ENCODE results near the gene EIF4A3. TPM values are rescaled to one million over a fixed set of nuclear protein-coding genes. Genes with fewer than 3 reads are reported as not detected.
"Not testable (repeated sequence)": the region's sequence is repeated elsewhere in the genome, so short reads cannot be mapped to it uniquely, and the experiment has no call there.

The EIF4A3 gene
- polyA plus RNA-seq, 5 donors, result 73.6 to 95.6 (median 82.0) TPM

DNA sequence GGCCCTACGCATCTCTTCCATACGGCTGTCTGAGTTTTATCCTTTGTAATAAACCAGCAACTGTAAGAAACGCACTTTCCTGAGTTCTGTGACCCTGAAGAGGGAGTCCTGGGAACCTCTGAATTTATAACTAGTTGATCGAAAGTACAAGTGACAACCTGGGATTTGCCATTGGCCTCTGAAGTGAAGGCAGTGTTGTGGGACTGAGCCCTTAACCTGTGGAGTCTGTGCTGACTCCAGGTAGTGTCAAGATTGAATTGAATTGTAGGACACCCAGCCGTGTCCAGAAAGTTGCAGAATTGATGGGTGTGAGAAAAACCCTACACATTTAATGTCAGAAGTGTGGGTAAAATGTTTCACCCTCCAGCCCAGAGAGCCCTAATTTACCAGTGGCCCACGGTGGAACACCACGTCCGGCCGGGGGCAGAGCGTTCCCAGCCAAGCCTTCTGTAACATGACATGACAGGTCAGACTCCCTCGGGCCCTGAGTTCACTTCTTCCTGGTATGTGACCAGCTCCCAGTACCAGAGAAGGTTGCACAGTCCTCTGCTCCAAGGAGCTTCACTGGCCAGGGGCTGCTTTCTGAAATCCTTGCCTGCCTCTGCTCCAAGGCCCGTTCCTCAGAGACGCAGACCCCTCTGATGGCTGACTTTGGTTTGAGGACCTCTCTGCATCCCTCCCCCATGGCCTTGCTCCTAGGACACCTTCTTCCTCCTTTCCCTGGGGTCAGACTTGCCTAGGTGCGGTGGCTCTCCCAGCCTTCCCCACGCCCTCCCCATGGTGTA, 44.1 kb downstream of the EIF4A3 start:
- no peak for DNase-seq

GRCh38 chr17:80101946-80102663, 44.8 kb downstream of the EIF4A3 start:
- DNase-seq, result no peak

DNA sequence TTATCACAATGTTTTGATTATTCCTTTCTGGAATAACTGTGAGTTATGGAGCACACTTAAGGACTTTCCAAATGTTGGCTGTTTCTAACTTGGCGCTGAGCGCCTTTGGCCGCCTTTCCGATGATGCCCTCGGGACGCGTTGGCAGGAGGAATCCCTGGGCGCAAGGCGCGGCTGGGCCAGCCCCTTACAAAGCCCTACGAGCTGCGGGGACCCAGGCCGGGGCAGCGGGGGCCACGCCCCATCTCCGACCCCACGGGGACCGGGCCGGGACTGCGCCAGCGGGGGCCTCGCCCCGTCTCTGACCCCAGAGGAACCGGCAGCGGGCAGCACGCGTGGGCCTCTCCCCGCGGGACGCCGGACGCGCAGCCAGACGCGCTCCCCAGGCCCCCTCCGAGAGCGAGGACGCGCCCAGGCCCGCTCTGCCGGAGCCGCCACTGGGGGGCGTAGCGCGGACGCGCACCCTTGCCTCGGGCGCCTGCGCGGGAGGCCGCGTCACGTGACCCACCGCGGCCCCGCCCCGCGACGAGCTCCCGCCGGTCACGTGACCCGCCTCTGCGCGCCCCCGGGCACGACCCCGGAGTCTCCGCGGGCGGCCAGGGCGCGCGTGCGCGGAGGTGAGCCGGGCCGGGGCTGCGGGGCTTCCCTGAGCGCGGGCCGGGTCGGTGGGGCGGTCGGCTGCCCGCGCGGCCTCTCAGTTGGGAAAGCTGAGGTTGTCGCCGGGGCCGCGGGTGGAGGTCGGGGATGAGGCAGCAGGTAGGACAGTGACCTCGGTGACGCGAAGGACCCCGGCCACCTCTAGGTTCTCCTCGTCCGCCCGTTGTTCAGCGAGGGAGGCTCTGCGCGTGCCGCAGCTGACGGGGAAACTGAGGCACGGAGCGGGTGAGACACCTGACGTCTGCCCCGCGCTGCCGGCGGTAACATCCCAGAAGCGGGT, 45.6 kb downstream of the EIF4A3 start, which contains the start of gene GAA:
Gene GAA (plus strand): TSS at position 571 of the 935 bp plus-strand sequence. CDS start 3,006 bp downstream, outside the sequence.
- peak; percentile 89 to 91 for DNase-seq

DNA sequence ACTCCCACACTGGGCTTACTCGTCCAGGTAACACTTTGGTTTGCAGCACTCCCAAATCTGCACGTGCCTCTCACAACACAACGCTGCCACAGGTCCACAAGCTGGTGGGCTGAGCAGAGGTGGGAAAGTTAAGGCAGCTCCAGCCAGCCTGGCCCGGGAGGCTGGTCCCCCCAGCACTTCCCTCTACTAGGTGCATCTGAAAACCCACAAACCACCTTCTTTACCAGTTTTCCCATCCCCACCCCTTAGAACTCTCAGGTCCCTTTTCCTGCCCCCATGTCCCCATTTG, 46.9 kb downstream of the EIF4A3 start:
- no peak for DNase-seq

GRCh38 chr17:80099291-80100034, 47.5 kb downstream of the EIF4A3 start:
- no peak for DNase-seq

DNA sequence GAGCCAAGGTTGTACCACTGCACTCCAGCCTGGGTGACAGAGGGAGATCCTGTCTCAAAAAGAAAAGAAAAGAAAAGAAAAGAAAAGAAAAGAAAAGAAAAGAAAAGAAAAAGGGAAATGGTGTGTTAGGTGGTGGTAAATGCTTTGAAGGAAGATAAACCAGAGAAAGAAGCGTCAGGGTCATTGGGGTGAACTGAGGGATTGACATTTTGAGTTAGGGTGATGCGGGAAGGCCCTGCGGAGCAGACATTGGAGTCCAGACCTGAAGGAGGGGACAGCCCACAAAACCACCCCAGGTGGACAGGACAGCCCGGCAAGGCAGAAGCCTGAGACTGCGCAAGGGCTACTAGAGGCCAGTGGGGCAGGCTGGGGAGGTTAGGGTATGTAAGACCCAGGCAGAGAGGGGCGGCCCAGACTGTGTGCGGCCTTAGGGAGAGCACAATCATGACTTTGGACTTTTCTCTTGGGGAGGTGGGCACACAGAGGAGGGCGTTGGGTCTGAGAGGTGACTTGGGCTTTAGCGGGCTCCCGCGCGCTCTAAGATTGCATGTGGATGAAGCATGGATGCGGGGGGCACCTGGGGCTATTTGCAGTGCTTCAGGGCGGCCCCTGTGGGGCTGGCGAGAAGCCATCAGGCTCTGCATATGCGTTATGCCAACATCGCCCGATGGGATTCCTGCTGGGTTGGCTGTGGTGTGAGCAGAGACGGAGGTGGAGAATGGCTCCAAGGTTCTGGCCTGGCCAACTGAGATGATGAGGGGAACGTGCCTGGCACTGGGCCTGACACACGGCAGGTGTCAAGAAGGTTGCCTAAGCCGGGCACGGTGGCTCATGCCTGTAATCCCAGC, 48.9 kb downstream of the EIF4A3 start:
- DNase-seq, result no peak

- DNase-seq, result no peak
Observed at GRCh38 chr17:80097127-80097621, 49.8 kb downstream of the EIF4A3 start.

- DNase-seq, result no peak
Observed at GRCh38 chr17:80096561-80097021, 50.3 kb downstream of the EIF4A3 start.

DNA sequence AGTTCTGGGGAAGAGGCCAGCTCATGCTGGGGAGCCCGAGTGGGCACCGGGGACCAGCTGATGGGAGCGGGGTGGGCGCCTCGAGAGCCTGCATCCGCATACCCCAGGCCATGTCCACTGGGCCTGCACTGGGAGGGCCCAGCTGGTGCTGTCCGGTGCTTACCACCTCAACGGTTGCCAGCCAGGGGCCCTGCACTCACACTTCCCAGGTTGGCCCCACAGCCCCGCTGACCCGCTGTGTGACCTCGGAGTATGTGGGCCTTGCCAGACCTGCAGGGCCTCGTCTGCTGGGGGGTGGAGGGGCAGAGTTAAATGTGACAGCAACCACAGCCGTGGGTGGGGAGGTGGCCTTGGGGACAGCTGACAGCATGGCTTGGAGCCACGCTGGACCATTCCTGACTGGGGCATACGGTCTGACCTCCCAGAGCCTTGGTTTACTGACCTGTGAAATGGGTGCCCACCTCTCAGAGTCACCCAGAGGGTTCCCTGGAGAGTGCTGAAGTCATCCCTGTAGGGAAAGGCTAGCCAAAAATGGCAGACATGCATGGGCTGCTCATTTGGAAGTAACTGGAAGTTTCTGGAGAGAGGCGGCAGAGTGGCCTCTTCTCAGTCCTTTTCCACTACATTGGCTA, 51.0 kb downstream of the EIF4A3 start:
- DNase-seq, result no peak

DNA sequence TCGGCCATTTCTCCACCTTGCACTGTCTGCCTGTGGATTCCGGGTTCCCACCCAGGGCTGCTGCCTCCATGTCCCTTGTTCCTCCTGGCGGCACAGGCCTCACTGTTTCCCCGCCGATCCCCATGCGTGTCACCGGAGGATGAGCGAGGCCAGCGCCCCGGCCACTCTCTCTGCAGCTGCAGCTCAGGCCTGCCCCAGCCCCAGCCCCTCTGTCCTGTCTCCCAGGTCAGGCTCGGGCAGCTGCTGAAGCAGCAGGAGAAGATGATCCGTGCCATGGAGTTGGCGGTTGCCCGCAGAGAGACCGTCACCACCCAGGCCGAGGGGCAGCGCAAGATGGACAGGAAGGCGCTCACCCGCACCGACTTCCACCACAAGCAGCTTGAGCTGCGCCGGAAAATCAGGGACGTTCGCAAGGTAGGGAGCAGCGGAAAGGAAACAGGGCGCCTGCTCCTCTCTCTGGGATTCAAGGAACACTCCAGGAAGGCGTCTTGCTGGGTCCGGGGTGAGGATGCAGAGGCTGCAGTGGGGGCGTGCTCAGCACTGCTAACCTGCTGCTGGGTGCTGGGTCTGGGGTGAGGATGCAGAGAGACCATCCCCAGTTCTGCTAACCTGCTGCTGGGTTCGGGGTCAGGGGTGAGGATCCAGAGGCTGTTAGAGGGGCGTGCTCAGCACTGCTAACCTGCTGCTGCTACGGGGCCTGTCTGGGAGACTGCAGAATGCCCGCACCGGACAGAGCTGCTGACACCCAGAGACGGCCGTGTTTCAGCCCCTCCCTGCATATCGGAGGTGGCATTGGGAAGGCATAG, 51.7 kb downstream of the EIF4A3 start:
- DNase-seq, result no peak

- DNase-seq, result no peak
Observed at GRCh38 chr17:80092959-80093358, 54.0 kb downstream of the EIF4A3 start.

- no peak for DNase-seq
Observed at GRCh38 chr17:80091376-80091775, 55.6 kb downstream of the EIF4A3 start.

DNA sequence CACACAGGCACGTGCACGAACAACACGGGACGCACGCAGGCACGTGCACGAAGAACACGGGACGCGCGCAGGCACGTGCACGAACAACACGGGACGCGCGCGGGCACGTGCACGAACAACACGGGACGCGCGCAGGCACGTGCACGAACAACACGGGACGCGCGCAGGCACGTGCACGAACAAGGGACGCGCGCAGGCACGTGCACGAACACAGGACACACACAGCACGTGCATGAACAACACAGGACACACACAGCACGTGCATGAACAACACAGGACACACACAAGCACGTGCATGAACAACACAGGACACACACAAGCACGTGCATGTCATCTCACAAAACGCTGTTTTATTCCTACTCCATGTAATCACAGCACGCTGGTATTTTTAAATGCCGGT, 56.8 kb downstream of the EIF4A3 start:
- DNase-seq, result not testable (repeated sequence)

DNA sequence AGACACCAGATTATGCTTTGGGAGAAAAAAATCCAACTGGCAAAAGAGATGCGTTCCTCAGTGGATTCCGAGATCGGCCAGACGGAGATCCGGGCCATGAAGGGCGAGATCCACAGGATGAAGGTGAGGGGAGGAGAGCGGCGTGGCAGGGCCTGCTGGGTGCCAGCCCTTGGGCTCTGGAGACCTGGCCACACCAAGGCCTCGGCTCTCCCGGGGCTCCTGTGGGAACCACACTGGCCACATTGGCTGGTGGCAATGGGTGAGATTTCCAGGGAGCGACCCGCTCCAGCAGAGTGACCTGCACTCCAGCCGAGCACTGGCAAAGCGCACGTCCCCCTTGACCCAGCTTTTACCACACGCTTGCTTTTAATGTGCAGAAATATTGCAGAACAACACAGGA, 57.2 kb downstream of the EIF4A3 start:
- DNase-seq, result no peak

DNA sequence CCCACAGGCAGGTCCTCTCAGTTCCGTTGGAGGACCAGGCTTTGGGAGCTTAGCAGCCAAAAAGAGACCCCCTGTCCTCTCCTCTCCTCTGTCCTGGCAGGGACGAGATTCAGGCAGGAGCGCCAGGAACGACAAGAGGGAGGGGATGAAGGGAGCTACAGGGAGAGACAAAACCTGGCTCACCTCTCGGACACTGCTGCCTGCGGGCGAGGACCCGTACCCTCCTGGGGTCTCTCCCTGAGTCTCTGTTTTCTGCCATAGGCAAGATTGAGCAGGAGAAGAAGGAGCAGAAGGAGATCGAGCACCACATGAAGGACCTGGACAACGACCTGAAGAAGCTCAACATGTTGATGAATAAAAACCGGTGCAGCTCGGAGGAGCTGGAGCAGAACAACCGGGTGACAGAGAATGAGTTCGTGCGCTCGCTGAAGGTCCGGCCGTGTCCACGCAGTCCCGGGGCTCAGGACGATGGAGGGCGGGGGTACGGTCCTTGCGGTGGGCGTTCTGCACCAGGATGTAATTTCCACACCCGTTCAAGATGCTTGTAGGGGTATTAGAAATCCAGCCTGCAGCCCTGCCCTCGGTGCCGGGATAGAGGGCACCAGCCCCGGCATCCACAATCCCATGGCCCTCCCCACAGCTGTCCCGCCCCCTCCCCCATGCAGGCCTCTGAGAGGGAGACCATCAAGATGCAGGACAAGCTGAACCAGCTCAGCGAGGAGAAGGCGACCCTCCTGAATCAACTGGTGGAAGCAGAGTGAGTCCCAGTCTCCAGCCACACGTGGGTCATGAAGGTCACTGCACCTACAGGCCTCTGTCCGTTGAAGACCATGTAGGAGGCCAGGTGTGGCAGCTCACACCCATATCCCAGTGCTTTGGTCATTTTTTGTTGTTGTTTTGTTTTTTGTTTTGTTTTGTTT, 59.3 kb downstream of the EIF4A3 start:
- no peak for DNase-seq

DNA sequence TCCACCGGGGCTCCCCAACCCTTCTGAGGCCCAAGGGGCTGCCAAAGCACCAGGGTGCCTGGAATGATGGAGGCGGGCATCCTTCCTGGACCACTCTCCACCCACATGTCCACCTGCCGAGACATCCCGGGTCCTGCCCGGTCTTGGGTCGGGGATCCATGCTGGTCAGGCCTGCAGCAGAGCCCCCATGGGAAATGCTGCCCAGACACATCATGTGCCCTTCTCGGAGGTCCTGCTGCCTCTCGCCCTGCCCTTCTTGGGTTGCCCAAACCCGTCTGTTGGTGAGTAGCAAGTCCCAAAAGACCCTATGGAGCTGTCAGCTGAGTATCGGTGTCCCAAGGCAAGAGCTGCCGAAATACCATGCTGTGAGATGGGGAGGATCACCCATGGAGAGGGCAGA, 60.3 kb downstream of the EIF4A3 start:
- no peak for DNase-seq

DNA sequence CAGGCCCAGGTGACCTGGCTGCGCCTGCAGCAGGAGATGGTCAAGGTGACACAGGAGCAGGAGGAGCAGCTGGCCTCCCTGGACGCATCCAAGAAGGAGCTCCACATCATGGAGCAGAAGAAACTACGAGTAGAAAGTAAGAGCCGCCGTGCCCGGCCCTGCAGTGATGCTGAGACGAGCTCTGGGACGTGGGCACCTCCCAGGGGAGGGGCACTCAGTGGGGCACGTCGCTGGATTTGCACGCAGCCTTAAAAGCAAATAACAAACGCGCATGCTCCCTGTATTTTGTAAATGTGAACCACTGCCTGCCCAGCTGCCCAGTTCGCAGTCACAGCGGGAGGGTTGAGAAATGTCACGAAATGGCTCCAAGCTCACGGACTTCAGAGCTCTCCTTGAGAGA, 60.8 kb downstream of the EIF4A3 start:
- no peak for DNase-seq

GRCh38 chr17:80084773-80085172, 62.2 kb downstream of the EIF4A3 start:
- DNase-seq, result no peak
